Mesendoderm (in vitro differentiated cells): ENCODE data around the gene CSNK2A1.

Source experiments
- DNase-seq: peaks from one replicate; pipeline ENCODE4 v3.0.0; 2013
- H2AK5ac ChIP-seq: 2 replicates; pipeline ENCODE4 v1.6.1; 2013; ENCODE audit warnings: low read length, inconsistent platforms
- H2BK120ac ChIP-seq: 2 replicates; pipeline ENCODE4 v1.6.1; 2013; ENCODE audit warnings: low read depth, mild to moderate bottlenecking, low read length, moderate library complexity, mixed read lengths
- H2BK15ac ChIP-seq: replicated peaks from 2 replicates; pipeline ENCODE4 v1.6.1; 2013; ENCODE audit warnings: low read depth, mild to moderate bottlenecking, moderate library complexity
- H2BK5ac ChIP-seq: 2 replicates; pipeline ENCODE4 v1.6.1; 2013; ENCODE audit warnings: low read length, inconsistent platforms
- H3K18ac ChIP-seq: 2 replicates; pipeline ENCODE4 v1.6.1; 2013; ENCODE audit warnings: mild to moderate bottlenecking, low read length, mixed read lengths
- H3K23ac ChIP-seq: one replicate; pipeline ENCODE4 v1.6.1; 2013; ENCODE audit warnings: low read length
- H3K27ac ChIP-seq: 2 replicates; pipeline ENCODE4 v1.5.1; 2013; ENCODE audit warnings: low read depth, mild to moderate bottlenecking, inconsistent platforms, low read length, moderate library complexity
- H3K27me3 ChIP-seq: 2 replicates; pipeline ENCODE4 v1.6.1; 2013; ENCODE audit warnings: low read length, control low read depth, mild to moderate bottlenecking, inconsistent platforms; ENCODE audit not compliant: insufficient read depth, poor library complexity
- H3K36me3 ChIP-seq: 2 replicates; pipeline ENCODE4 v1.6.1; 2013; ENCODE audit warnings: low read length, inconsistent platforms; ENCODE audit not compliant: control insufficient read depth, insufficient read depth
- H3K4ac ChIP-seq: one replicate; pipeline ENCODE4 v1.6.1; 2013; ENCODE audit warnings: low read depth, mild to moderate bottlenecking, low read length, moderate library complexity
- H3K4me1 ChIP-seq: 2 replicates; pipeline ENCODE4 v1.6.1; 2013; ENCODE audit warnings: low read depth, low read length, inconsistent platforms; ENCODE audit not compliant: control insufficient read depth
- H3K4me2 ChIP-seq: 2 replicates; pipeline ENCODE4 v1.6.1; 2013; ENCODE audit warnings: low read length
- H3K4me3 ChIP-seq: 2 replicates; pipeline ENCODE4 v1.5.1; 2013; ENCODE audit warnings: mild to moderate bottlenecking, low read length
- H3K56ac ChIP-seq: one replicate; pipeline ENCODE4 v1.6.1; 2013; ENCODE audit warnings: low read length
- H3K79me1 ChIP-seq: 2 replicates; pipeline ENCODE4 v1.6.1; 2013; ENCODE audit warnings: low read length, inconsistent platforms
- H3K79me2 ChIP-seq: 2 replicates; pipeline ENCODE4 v1.6.1; 2013; ENCODE audit warnings: mild to moderate bottlenecking, low read length; ENCODE audit not compliant: control insufficient read depth, insufficient read depth
- H3K9ac ChIP-seq: 2 replicates; pipeline ENCODE4 v1.6.1; 2013; ENCODE audit warnings: low read length, inconsistent platforms
- H4K5ac ChIP-seq: one replicate; pipeline ENCODE4 v1.6.1; 2013; ENCODE audit warnings: low read length
- H4K8ac ChIP-seq: one replicate; pipeline ENCODE4 v1.6.1; 2013; ENCODE audit warnings: low read depth, mild to moderate bottlenecking, control low read depth, low read length, moderate library complexity
- WGBS: extraction: QIAGEN DNeasy Blood & Tissue Kit; methylation state at CpG from one replicate; pipeline ENCODE4 v1.1.7; 2013; ENCODE audit warnings: low lambda C conversion rate, missing lambda C conversion rate; ENCODE audit not compliant: insufficient coverage; ENCODE audit errors: extremely low coverage; 5-methylcytosine and 5-hydroxymethylcytosine counted together

CSNK2A1 gene

GRCh38 chr20:544153-544725, 649 bp upstream of the CSNK2A1 start:
- DNase-seq, result no peak
- Histone ChIP-seq H2BK5ac (no peak overlapping the region), H3K56ac (peak overlapping the region; percentile 28), H3K4me1 (peaks cover 4% of the 10 kb centered on the region), H3K4me3 (no peak overlapping the region), H4K5ac (peak overlapping the region; percentile 89), H2AK5ac (no peak overlapping the region), H2BK120ac (no peak overlapping the region), H3K4me2 (no peak overlapping the region), H3K27me3 (peaks cover 2% of the 10 kb centered on the region), H3K4ac (peak overlapping the region; percentile 6), H4K8ac (peak overlapping the region; percentile 90), H2BK15ac (no peak overlapping the region), H3K23ac (no peak overlapping the region), H3K79me2 (peaks cover 42% of the 10 kb centered on the region), H3K36me3 (no peaks in the 10 kb centered on the region), H3K79me1 (no peaks in the 10 kb centered on the region), H3K27ac (no peak overlapping the region), H3K18ac (peak overlapping the region; percentile 22), H3K9ac (no peak overlapping the region)
- whole genome bisulfite sequencing, result no CpG with 5 or more reads among the region's 6 CpGs

- Histone ChIP-seq H3K56ac (peak overlapping the region; percentile 99), H4K5ac (no peak overlapping the region), H3K79me2 (peaks cover 56% of the 10 kb centered on the region), H2BK5ac (peak overlapping the region; percentile 66), H3K27ac (peak overlapping the region; percentile 79), H4K8ac (no peak overlapping the region), H2BK15ac (no peak overlapping the region), H3K4me3 (peak overlapping the region; percentile 93), H3K27me3 (peaks cover 2% of the 10 kb centered on the region), H3K4me2 (peak overlapping the region; percentile 80), H3K23ac (no peak overlapping the region), H3K18ac (peak overlapping the region; percentile 75), H3K79me1 (no peaks in the 10 kb centered on the region), H3K4ac (peak overlapping the region; percentile 94), H2AK5ac (no peak overlapping the region), H3K4me1 (peaks cover 4% of the 10 kb centered on the region), H2BK120ac (peak overlapping the region; percentile 13), H3K36me3 (no peaks in the 10 kb centered on the region), H3K9ac (peak overlapping the region; percentile 98)
- whole genome bisulfite sequencing, result no CpG with 5 or more reads among the region's 12 CpGs
- DNase-seq, result peak; percentile 27
These were observed 717 bp downstream of the CSNK2A1 start for GRCh38 chr20:542777-543368.

- Histone ChIP-seq H3K79me2 (peaks cover 76% of the 10 kb centered on the region), H3K36me3 (no peaks in the 10 kb centered on the region), H3K27ac (no peak overlapping the region), H3K4ac (no peak overlapping the region), H4K5ac (no peak overlapping the region), H3K4me2 (no peak overlapping the region), H3K4me1 (peaks cover 4% of the 10 kb centered on the region), H3K79me1 (no peaks in the 10 kb centered on the region), H3K9ac (no peak overlapping the region), H3K23ac (no peak overlapping the region), H2BK120ac (no peak overlapping the region), H3K56ac (no peak overlapping the region), H3K18ac (no peak overlapping the region), H3K27me3 (no peaks in the 10 kb centered on the region), H3K4me3 (no peak overlapping the region), H2AK5ac (no peak overlapping the region), H2BK5ac (no peak overlapping the region), H4K8ac (no peak overlapping the region), H2BK15ac (no peak overlapping the region)
- peak; percentile 51 for DNase-seq
- WGBS, result no CpG with 5 or more reads among the region's 3 CpGs
These were observed 3.0 kb downstream of the CSNK2A1 start for GRCh38 chr20:540391-541201.

GRCh38 chr20:539848-540247, 3.7 kb downstream of the CSNK2A1 start:
- Histone ChIP-seq H2BK15ac (no peak overlapping the region), H3K79me1 (no peaks in the 10 kb centered on the region), H3K4me3 (no peak overlapping the region), H2AK5ac (no peak overlapping the region), H2BK5ac (no peak overlapping the region), H3K4me2 (peak overlapping the region; percentile 0), H3K27me3 (no peaks in the 10 kb centered on the region), H3K79me2 (peaks cover 84% of the 10 kb centered on the region), H3K4me1 (peaks cover 4% of the 10 kb centered on the region), H3K18ac (no peak overlapping the region), H3K36me3 (no peaks in the 10 kb centered on the region), H4K5ac (no peak overlapping the region), H2BK120ac (no peak overlapping the region), H3K56ac (no peak overlapping the region), H3K4ac (no peak overlapping the region), H4K8ac (no peak overlapping the region), H3K23ac (no peak overlapping the region), H3K9ac (no peak overlapping the region), H3K27ac (no peak overlapping the region)
- DNase-seq, result peak; percentile 54
- WGBS, result no CpG with 5 or more reads among the region's 2 CpGs

GRCh38 chr20:539191-539590, 4.4 kb downstream of the CSNK2A1 start:
- H3K4me1 ChIP-seq, result peaks cover 4% of the 10 kb centered on the region
- H3K27me3 ChIP-seq, result no peaks in the 10 kb centered on the region
- H3K56ac ChIP-seq, result no peak overlapping the region
- no peaks in the 10 kb centered on the region for H3K79me1 ChIP-seq
- no peak overlapping the region for H2BK5ac ChIP-seq
- H4K8ac ChIP-seq, result no peak overlapping the region
- no CpG with 5 or more reads among the region's 2 CpGs for WGBS
- no peak overlapping the region for H3K27ac ChIP-seq
- no peak overlapping the region for H3K4me3 ChIP-seq
- no peaks in the 10 kb centered on the region for H3K36me3 ChIP-seq
- H2BK120ac ChIP-seq, result no peak overlapping the region
- H3K18ac ChIP-seq, result no peak overlapping the region
- no peak overlapping the region for H2AK5ac ChIP-seq
- no peak overlapping the region for H2BK15ac ChIP-seq
- H3K9ac ChIP-seq, result no peak overlapping the region
- peak; percentile 61 for DNase-seq
- H3K23ac ChIP-seq, result no peak overlapping the region
- H3K79me2 ChIP-seq, result peaks cover 90% of the 10 kb centered on the region
- no peak overlapping the region for H3K4ac ChIP-seq
- no peak overlapping the region for H4K5ac ChIP-seq
- H3K4me2 ChIP-seq, result no peak overlapping the region
